Tibial artery (tissue), 4 donors: ENCODE data around the gene KIAA2012.

Experiments
- DNase-seq, 2 donors: peaks; one replicate each; pipeline ENCODE4 v3.0.0-alpha.2; 2019
- H3K27ac ChIP-seq, 2 donors: fragments of 200-600 bp; sonication (generic) in 1 of 2; 1 replicate in 1 of 2; 2 replicates in 1 of 2; pipeline ENCODE4 v1.5.1; 2018 to 2019; ENCODE audit warnings: mild to moderate bottlenecking in 1 of 2
- H3K27me3 ChIP-seq, 2 donors: fragments of 200-600 bp; sonication (generic) in 1 of 2; one replicate each; pipeline versions ENCODE4 v1.5.1 to v1.6.0; 2016 to 2019
- H3K36me3 ChIP-seq, 3 donors: fragments of 200-600 bp; sonication (generic) in 2 of 3; one replicate each; pipeline ENCODE4 v1.5.1; 2016 to 2019; ENCODE audit warnings: mild to moderate bottlenecking in 2 of 3
- H3K4me1 ChIP-seq, 4 donors: fragments of 200-600 bp; sonication (generic) in 2 of 4; 1 replicate in 3 of 4; 2 replicates in 1 of 4; pipeline ENCODE4 v1.5.1; 2016 to 2019
- H3K4me3 ChIP-seq, 2 donors: fragments of 200-600 bp; sonication (generic) in 1 of 2; 1 replicate in 1 of 2; 2 replicates in 1 of 2; pipeline ENCODE4 v1.5.1; 2018 to 2019; ENCODE audit warnings: mild to moderate bottlenecking in 2 of 2
- H3K9me3 ChIP-seq, 3 donors: fragments of 200-600 bp; sonication (generic) in 1 of 3; one replicate each; pipeline ENCODE4 v1.5.1; 2016 to 2019
- intact Hi-C: fragments of 100-400 bp; cut with DNase I; formaldehyde crosslinking; loops from one replicate; pipeline ENCODE4 v1.15.0; 2023; ENCODE audit warnings: low total_unique reads
- TF ChIP-seq, protein P1 (sequence below), 2 experiments: fragments of 200-600 bp in 1 of 2; fragments of 450-650 bp in 1 of 2; IDR thresholded peaks; one replicate each; pipeline ENCODE4 v1.5.1; 2017 to 2019; ENCODE audit warnings: antibody characterized with exemption in 2 of 2, mild to moderate bottlenecking in 1 of 2, moderate library complexity in 1 of 2

Gene KIAA2012

DNA sequence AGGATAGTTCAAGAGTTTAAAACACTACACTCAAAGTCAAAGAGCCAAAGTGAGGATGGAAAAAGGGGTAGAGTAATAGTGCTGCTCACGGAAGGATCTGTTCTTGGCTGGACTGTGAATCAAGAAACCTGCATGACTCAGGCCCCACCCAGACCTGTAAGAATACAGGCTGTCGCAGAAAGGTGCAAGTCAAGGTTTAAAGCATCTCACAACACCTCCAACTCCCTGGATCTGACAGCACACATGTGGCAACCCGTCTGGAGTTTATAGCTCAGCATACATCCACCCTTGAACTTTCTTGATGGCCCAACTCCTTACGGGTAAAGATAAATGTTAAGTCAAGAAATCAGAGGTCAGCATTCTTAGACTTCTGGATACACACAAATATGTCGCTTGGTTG, 6.3 kb downstream of the KIAA2012 start:
- H3K27me3 ChIP-seq: no peaks in the 10 kb centered on the region
- DNase-seq: no peak
- H3K4me3 ChIP-seq: no peak overlapping the region
- TF ChIP-seq, protein P1, sequence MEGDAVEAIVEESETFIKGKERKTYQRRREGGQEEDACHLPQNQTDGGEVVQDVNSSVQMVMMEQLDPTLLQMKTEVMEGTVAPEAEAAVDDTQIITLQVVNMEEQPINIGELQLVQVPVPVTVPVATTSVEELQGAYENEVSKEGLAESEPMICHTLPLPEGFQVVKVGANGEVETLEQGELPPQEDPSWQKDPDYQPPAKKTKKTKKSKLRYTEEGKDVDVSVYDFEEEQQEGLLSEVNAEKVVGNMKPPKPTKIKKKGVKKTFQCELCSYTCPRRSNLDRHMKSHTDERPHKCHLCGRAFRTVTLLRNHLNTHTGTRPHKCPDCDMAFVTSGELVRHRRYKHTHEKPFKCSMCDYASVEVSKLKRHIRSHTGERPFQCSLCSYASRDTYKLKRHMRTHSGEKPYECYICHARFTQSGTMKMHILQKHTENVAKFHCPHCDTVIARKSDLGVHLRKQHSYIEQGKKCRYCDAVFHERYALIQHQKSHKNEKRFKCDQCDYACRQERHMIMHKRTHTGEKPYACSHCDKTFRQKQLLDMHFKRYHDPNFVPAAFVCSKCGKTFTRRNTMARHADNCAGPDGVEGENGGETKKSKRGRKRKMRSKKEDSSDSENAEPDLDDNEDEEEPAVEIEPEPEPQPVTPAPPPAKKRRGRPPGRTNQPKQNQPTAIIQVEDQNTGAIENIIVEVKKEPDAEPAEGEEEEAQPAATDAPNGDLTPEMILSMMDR (IDR thresholded peaks at IDR 0.05): no peak
- peaks cover 0 to 5% (median 1%) of the 10 kb centered on the region in 4 donors for H3K4me1 ChIP-seq
- no peaks in the 10 kb centered on the region for H3K9me3 ChIP-seq
- no peak overlapping the region for H3K27ac ChIP-seq
- intact Hi-C loops: no loop called here
- no peaks in the 10 kb centered on the region for H3K36me3 ChIP-seq

DNA sequence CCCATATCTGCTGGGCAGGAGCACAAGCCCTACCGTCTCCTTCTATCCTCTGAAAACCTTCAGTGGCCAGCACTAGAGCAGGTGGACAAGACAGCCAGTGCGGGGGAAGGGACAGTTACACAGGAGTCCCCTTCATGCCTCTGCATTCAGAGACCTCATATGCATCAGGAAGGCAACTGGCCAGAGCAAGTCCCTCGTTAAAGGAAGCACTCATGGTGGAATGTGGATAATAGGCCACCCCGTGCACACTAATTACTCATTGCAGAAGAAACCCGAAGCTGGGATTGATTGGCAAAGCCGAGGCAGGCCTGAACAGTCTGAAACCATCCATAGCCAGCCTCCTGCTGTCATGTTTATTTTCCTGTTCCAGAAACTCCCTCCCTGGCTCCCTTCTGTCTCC, 11.2 kb downstream of the KIAA2012 start:
- no peaks in the 10 kb centered on the region for H3K27me3 ChIP-seq
- no peak overlapping the region for H3K4me3 ChIP-seq
- H3K36me3 ChIP-seq: no peaks in the 10 kb centered on the region
- intact Hi-C loops: no loop called here
- H3K4me1 ChIP-seq: peaks cover 0 to 17% (median 2%) of the 10 kb centered on the region in 4 donors
- H3K27ac ChIP-seq: no peak overlapping the region
- TF ChIP-seq, protein P1 (IDR thresholded peaks at IDR 0.05): no peak
- DNase-seq: no peak
- no peaks in the 10 kb centered on the region for H3K9me3 ChIP-seq

DNA sequence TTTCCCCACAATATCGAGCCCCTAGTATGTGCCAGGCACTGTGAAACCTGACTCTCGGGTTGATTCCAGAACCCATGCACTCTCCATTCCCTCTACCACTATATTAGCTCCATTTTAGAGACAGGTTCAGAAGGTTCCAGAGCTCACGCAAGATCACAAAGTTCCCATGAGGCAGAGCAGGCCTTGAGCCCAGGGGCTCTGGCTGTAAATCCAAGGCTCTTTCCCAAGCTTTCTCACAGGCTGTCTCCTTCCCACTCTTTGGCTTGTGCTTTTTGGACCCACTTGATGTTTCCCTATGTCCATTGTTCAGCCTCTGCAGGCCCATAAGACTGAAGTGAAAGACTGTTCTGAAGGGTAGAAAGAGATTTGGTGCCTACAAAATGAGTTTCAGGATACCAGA, 15.7 kb downstream of the KIAA2012 start:
- no peaks in the 10 kb centered on the region for H3K36me3 ChIP-seq
- no peak overlapping the region for H3K27ac ChIP-seq
- H3K27me3 ChIP-seq: no peaks in the 10 kb centered on the region
- intact Hi-C loops: no loop called here
- H3K4me1 ChIP-seq: peaks cover 0 to 27% (median 14%) of the 10 kb centered on the region in 4 donors
- no peaks in the 10 kb centered on the region for H3K9me3 ChIP-seq
- TF ChIP-seq, protein P1 (IDR thresholded peaks at IDR 0.05): no peak
- peak in 1 of 2 donors; percentile 36 for DNase-seq
- H3K4me3 ChIP-seq: no peak overlapping the region

DNA sequence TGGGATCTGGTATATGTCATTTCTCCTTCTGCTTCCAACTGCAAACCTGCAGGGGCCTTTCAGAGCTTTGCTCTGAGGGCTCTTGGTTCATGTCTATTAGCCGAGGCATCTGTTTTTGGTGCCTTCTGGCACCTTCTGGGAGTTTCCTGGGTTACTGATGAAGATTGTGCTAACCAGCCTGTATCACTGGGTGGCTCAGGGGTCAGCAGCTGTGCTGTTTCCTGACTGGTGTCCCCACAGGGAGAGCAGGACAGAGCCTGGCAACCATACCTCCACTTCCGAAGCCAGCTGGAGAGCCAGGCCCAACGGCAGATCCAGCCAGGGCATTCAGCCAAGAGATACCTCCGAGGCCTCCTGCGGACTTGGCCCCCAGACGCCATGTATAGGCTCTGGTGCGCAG, 17.5 kb downstream of the KIAA2012 start:
- Histone ChIP-seq H3K4me1 (peaks cover 0 to 14% (median 9%) of the 10 kb centered on the region in 4 donors), H3K27ac (peak overlapping the region in 1 of 2 donors; percentile 19), H3K36me3 (no peaks in the 10 kb centered on the region), H3K27me3 (no peaks in the 10 kb centered on the region), H3K4me3 (no peak overlapping the region), H3K9me3 (no peaks in the 10 kb centered on the region)
- TF ChIP-seq, protein P1 (IDR thresholded peaks at IDR 0.05): no peak
- DNase-seq: no peak
- intact Hi-C loops: no loop called here

DNA sequence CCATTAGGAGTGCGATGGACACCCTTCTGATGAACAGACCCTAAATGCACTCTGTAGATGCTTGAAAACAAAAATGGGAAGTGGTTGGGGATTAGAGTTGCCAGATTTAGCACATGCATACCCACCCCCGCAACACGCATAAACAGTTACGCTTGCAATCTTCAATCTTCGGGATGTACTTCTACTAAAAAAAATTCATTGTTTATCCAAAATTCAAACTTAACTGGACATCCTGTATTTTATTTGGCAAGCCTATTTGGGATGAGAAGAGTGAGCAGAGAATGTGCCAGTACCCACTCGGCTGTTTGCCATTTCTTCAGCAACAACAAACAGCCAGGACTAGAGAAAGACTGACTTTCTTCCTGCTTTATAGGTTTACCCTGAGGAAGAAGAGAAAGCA, 18.4 kb downstream of the KIAA2012 start:
- H3K4me3 ChIP-seq: no peak overlapping the region
- TF ChIP-seq, protein P1 (IDR thresholded peaks at IDR 0.05): no peak
- no peaks in the 10 kb centered on the region for H3K27me3 ChIP-seq
- peak overlapping the region in 1 of 2 donors; percentile 19 for H3K27ac ChIP-seq
- no peaks in the 10 kb centered on the region for H3K36me3 ChIP-seq
- intact Hi-C loops: no loop called here
- DNase-seq: peak in 1 of 2 donors; percentile 22
- peaks cover 0 to 14% (median 9%) of the 10 kb centered on the region in 4 donors for H3K4me1 ChIP-seq
- no peaks in the 10 kb centered on the region for H3K9me3 ChIP-seq

GRCh38 chr2:202094426-202094986, 21.5 kb downstream of the KIAA2012 start:
- Histone ChIP-seq H3K27ac (no peak overlapping the region), H3K4me3 (no peak overlapping the region), H3K9me3 (no peaks in the 10 kb centered on the region), H3K4me1 (peaks cover 0 to 14% (median 9%) of the 10 kb centered on the region in 4 donors), H3K36me3 (no peaks in the 10 kb centered on the region), H3K27me3 (no peaks in the 10 kb centered on the region)
- no peak for DNase-seq
- intact Hi-C loops: no loop called here
- TF ChIP-seq, protein P1 (IDR thresholded peaks at IDR 0.05): no peak
